ENCODE results near the gene ASCC1. TPM values are rescaled to one million over a fixed set of nuclear protein-coding genes. Genes with fewer than 3 reads are reported as not detected.

ASCC1 gene
- total RNA-seq, 1 donor from 2014 or later = 35.6 TPM

- no peaks in the 10 kb centered on the region for H3K36me3 Mint-ChIP-seq (ENCODE audit: low read depth)
Observed at GRCh38 chr10:72243822-72244437, 27.9 kb upstream of the ASCC1 start.

GRCh38 chr10:72242675-72243074 is 26.6 kb upstream of the ASCC1 start:
- H3K9me3 Mint-ChIP-seq = no peaks in the 10 kb centered on the region
- H3K27ac Mint-ChIP-seq (ENCODE audit: unreplicated experiment) = peak overlapping the region; percentile 88

More at GRCh38 chr10:72243822-72244437, 27.9 kb upstream of the ASCC1 start:
- H3K27ac Mint-ChIP-seq (ENCODE audit: unreplicated experiment) = peak overlapping the region; percentile 3
- H3K4me1 Mint-ChIP-seq = peaks cover 48% of the 10 kb centered on the region
- H3K4me3 Mint-ChIP-seq = no peak overlapping the region
- TF ChIP-seq CTCF (conservative IDR thresholded peaks at IDR 0.05) = peak; percentile 51
- no peaks in the 10 kb centered on the region for H3K9me3 Mint-ChIP-seq
- no peak for DNase-seq (ENCODE audit: low read depth, low spot score)
- no peaks in the 10 kb centered on the region for H3K27me3 Mint-ChIP-seq (ENCODE audit: low read depth)

GRCh38 chr10:72241691-72242252 is 25.7 kb upstream of the ASCC1 start:
- DNase-seq (ENCODE audit: low read depth, low spot score) = no peak
- H3K4me3 Mint-ChIP-seq = no peak overlapping the region
- H3K27ac Mint-ChIP-seq (ENCODE audit: unreplicated experiment) = peak overlapping the region; percentile 87
- peaks cover 41% of the 10 kb centered on the region for H3K4me1 Mint-ChIP-seq
- H3K36me3 Mint-ChIP-seq (ENCODE audit: low read depth) = no peaks in the 10 kb centered on the region
- H3K27me3 Mint-ChIP-seq (ENCODE audit: low read depth) = no peaks in the 10 kb centered on the region
- no peak for TF ChIP-seq CTCF (conservative IDR thresholded peaks at IDR 0.05)
- H3K9me3 Mint-ChIP-seq = no peaks in the 10 kb centered on the region

More at GRCh38 chr10:72242675-72243074, 26.6 kb upstream of the ASCC1 start:
- H3K36me3 Mint-ChIP-seq (ENCODE audit: low read depth) = no peaks in the 10 kb centered on the region
- DNase-seq (ENCODE audit: low read depth, low spot score) = no peak
- TF ChIP-seq CTCF (conservative IDR thresholded peaks at IDR 0.05) = no peak
- peaks cover 39% of the 10 kb centered on the region for H3K4me1 Mint-ChIP-seq
- H3K27me3 Mint-ChIP-seq (ENCODE audit: low read depth) = no peaks in the 10 kb centered on the region
- no peak overlapping the region for H3K4me3 Mint-ChIP-seq

- Mint-ChIP-seq H3K4me3 (no peak overlapping the region), H3K36me3 (ENCODE audit: low read depth) (peaks cover 3% of the 10 kb centered on the region), H3K27me3 (ENCODE audit: low read depth) (no peaks in the 10 kb centered on the region), H3K4me1 (peaks cover 33% of the 10 kb centered on the region), H3K9me3 (no peaks in the 10 kb centered on the region), H3K27ac (ENCODE audit: unreplicated experiment) (no peak overlapping the region)
- no peak for TF ChIP-seq CTCF (conservative IDR thresholded peaks at IDR 0.05)
- DNase-seq (ENCODE audit: low read depth, low spot score) = no peak
Observed at GRCh38 chr10:72240371-72240770, 24.3 kb upstream of the ASCC1 start.

- H3K4me3 Mint-ChIP-seq = no peak overlapping the region
- H3K27me3 Mint-ChIP-seq (ENCODE audit: low read depth) = no peaks in the 10 kb centered on the region
- TF ChIP-seq CTCF (conservative IDR thresholded peaks at IDR 0.05) = no peak
- peaks cover 29% of the 10 kb centered on the region for H3K4me1 Mint-ChIP-seq
- H3K9me3 Mint-ChIP-seq = no peaks in the 10 kb centered on the region
- no peak for DNase-seq (ENCODE audit: low read depth, low spot score)
- H3K27ac Mint-ChIP-seq (ENCODE audit: unreplicated experiment) = no peak overlapping the region
- peaks cover 3% of the 10 kb centered on the region for H3K36me3 Mint-ChIP-seq (ENCODE audit: low read depth)
Observed at GRCh38 chr10:72239409-72239808, 23.3 kb upstream of the ASCC1 start.

Measured in neural crest cell (in vitro differentiated cells).